ENCODE measurements around the gene TRIP6.

Gene TRIP6

DNA sequence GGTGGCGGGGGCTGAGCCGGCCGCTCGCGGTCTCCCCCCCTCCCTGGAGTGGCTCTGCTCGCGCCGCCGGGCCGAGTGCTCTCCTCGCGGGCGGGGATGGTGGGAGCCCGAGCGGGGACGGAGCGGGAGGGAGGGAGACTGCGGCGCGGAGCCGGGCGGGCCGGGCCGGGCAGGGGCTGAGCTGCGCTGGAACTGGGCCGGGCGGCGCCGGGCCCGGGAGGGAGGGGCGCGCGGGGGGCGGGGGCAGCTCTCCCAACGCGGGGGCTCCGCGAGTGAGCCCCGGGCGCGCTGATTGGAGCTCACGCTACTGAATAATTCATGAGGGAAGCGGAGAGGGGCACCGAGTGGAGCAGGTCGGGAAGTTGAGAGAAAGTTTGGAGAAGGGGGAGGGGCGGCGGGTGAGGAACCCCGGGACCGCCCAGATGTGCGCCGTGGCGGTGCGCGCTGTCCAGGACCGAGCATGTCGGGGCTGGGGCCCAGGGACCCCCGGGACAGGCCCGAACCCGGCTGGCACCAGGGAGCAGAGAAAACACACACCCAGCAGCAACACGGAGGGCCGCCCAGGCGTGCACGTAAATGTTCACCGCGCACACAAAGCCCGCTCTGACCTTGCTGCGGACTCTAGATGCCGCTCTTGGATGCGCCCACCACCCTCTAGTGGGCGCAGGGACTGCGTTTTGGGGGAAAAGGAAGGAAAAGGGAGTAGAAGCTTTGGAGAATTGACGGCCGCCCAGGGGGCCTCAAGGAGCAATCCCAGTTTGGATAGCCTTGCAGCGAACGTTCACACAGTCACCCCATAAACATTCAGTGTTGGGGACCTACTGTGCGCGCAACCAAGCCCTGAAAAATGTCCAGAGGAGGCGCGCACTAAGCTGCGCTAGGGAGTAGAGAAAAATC is 39.6 kb upstream of the TRIP6 start, which contains the start of gene EPHB4 (continued):
- TF ChIP-seq ZNF280C (tag by site-specific recombination; IDR thresholded peaks at IDR 0.05) (no peak), ZNF548 (tag by site-specific recombination; IDR thresholded peaks at IDR 0.05) (no peak), ZNF223 (tag by site-specific recombination; IDR thresholded peaks at IDR 0.05) (no peak), ZNF404 (tag by site-specific recombination; IDR thresholded peaks at IDR 0.05) (no peak), ZNF530 (tag by site-specific recombination; IDR thresholded peaks at IDR 0.05; ENCODE audit: low read depth) (no peak), GLIS1 (tag by site-specific recombination; IDR thresholded peaks at IDR 0.05) (peak; percentile 64), ZNF692 (tag by site-specific recombination; IDR thresholded peaks at IDR 0.05) (peak; percentile 85), SP2 (tag by site-specific recombination; IDR thresholded peaks at IDR 0.05) (peak; percentile 73), ZBTB8A (tag by site-specific recombination; IDR thresholded peaks at IDR 0.05) (peak; percentile 97), ZNF423 (tag by site-specific recombination; IDR thresholded peaks at IDR 0.05) (peak; percentile 48; the same call in 1 of the 2 replicates), ZNF48 (tag by site-specific recombination; IDR thresholded peaks at IDR 0.05) (no peak), KLF10 (tag by site-specific recombination; IDR thresholded peaks at IDR 0.05) (peak; percentile 50; the same call in 1 of the 2 replicates), REPIN1 (tag by site-specific recombination; IDR thresholded peaks at IDR 0.05; ENCODE audit: low read depth) (no peak), ZBTB20 (tag by site-specific recombination; IDR thresholded peaks at IDR 0.05) (peak; percentile 99), ZNF600 (tag by site-specific recombination; IDR thresholded peaks at IDR 0.05) (peak; percentile 81), ZNF610 (tag by site-specific recombination; IDR thresholded peaks at IDR 0.05; ENCODE audit: borderline replicate concordance) (peak; percentile 79; the same call in 1 of the 2 replicates), HIC1 (tag by site-specific recombination; IDR thresholded peaks at IDR 0.05) (peak; percentile 87), ZNF837 (tag by site-specific recombination; IDR thresholded peaks at IDR 0.05) (no peak), ZNF76 (tag by site-specific recombination; IDR thresholded peaks at IDR 0.05; ENCODE audit: borderline replicate concordance, low read depth) (peak; percentile 92), ZNF280D (tag by site-specific recombination; IDR thresholded peaks at IDR 0.05) (peak; percentile 7; the same call in 1 of the 2 replicates), ZNF501 (tag by site-specific recombination; IDR thresholded peaks at IDR 0.05) (peak; percentile 72; the same call in 1 of the 2 replicates), ZNF426 (tag by site-specific recombination; IDR thresholded peaks at IDR 0.05) (no peak), ZNF654 (tag by site-specific recombination; IDR thresholded peaks at IDR 0.05; ENCODE audit: low read depth) (no peak; the same call in 1 of the 2 replicates), ZNF23 (tag by site-specific recombination; IDR thresholded peaks at IDR 0.05; ENCODE audit: borderline replicate concordance) (no peak), ZBTB1 (tag by site-specific recombination; IDR thresholded peaks at IDR 0.05) (no peak), ZNF416 (tag by site-specific recombination; IDR thresholded peaks at IDR 0.05) (no peak)
- TF ChIP-seq, protein P1, sequence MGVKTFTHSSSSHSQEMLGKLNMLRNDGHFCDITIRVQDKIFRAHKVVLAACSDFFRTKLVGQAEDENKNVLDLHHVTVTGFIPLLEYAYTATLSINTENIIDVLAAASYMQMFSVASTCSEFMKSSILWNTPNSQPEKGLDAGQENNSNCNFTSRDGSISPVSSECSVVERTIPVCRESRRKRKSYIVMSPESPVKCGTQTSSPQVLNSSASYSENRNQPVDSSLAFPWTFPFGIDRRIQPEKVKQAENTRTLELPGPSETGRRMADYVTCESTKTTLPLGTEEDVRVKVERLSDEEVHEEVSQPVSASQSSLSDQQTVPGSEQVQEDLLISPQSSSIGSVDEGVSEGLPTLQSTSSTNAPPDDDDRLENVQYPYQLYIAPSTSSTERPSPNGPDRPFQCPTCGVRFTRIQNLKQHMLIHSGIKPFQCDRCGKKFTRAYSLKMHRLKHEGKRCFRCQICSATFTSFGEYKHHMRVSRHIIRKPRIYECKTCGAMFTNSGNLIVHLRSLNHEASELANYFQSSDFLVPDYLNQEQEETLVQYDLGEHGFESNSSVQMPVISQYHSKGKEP (tag by site-specific recombination; IDR thresholded peaks at IDR 0.05): no peak
- TF ChIP-seq, protein P2, sequence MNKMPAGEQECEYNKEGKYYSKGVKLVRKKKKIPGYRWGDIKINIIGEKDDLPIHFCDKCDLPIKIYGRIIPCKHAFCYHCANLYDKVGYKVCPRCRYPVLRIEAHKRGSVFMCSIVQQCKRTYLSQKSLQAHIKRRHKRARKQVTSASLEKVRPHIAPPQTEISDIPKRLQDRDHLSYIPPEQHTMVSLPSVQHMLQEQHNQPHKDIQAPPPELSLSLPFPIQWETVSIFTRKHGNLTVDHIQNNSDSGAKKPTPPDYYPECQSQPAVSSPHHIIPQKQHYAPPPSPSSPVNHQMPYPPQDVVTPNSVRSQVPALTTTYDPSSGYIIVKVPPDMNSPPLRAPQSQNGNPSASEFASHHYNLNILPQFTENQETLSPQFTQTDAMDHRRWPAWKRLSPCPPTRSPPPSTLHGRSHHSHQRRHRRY (tag by site-specific recombination; IDR thresholded peaks at IDR 0.05): no peak
